WTC11 (cell line): ENCODE results near the gene ELAVL1.

Experiments
- CTCF ChIP-seq: fragments of 200-600 bp; IDR thresholded peaks from 2 replicates; pipeline ENCODE4 v1.8.0; 2022; ENCODE audit warnings: antibody characterized with exemption
- E2F1 ChIP-seq: sonication (generic); formaldehyde crosslinking; IDR thresholded peaks from 2 replicates; pipeline ENCODE4 v1.8.0; 2022; ENCODE audit warnings: mild to moderate bottlenecking, missing genetic modification reagents
- JUN ChIP-seq: sonication (generic); formaldehyde crosslinking; IDR thresholded peaks from 2 replicates; pipeline ENCODE4 v1.8.0; 2023; ENCODE audit warnings: mild to moderate bottlenecking, missing genetic modification reagents
- ZNF263 ChIP-seq: sonication (generic); formaldehyde crosslinking; IDR thresholded peaks from 2 replicates; pipeline ENCODE4 v1.8.1; 2022; ENCODE audit warnings: low read depth, mild to moderate bottlenecking, moderate library complexity, missing genetic modification reagents
- ZNF512 ChIP-seq: sonication (generic); formaldehyde crosslinking; IDR thresholded peaks from 2 replicates; pipeline ENCODE4 v1.8.1; 2022; ENCODE audit warnings: missing genetic modification reagents, borderline replicate concordance

- TF ChIP-seq JUN (CRISPR knock-in tag): no peak
- no peak for TF ChIP-seq E2F1 (CRISPR knock-in tag)
- no peak for TF ChIP-seq ZNF263
- no peak for TF ChIP-seq ZNF512 (CRISPR knock-in tag)
- no peak for TF ChIP-seq CTCF
Observed at GRCh38 chr19:7971553-7972520, 33.6 kb downstream of the ELAVL1 start.
